GM19468 (cell line): Measurements from ENCODE around the gene CEP72.
"Not testable (repeated sequence)": the region's sequence is repeated elsewhere in the genome, so short reads cannot be mapped to it uniquely, and the experiment has no call there.

Experiments used
- ATAC-seq: cut with Tn5 transposase; IDR thresholded peaks from one replicate; pipeline ENCODE4 v1.9.1; 2021; ENCODE audit warnings: mild to moderate bottlenecking, moderate library complexity, moderate number of reproducible peaks; ENCODE audit not compliant: unreplicated experiment; ENCODE audit errors: extremely low read depth

Gene CEP72

DNA sequence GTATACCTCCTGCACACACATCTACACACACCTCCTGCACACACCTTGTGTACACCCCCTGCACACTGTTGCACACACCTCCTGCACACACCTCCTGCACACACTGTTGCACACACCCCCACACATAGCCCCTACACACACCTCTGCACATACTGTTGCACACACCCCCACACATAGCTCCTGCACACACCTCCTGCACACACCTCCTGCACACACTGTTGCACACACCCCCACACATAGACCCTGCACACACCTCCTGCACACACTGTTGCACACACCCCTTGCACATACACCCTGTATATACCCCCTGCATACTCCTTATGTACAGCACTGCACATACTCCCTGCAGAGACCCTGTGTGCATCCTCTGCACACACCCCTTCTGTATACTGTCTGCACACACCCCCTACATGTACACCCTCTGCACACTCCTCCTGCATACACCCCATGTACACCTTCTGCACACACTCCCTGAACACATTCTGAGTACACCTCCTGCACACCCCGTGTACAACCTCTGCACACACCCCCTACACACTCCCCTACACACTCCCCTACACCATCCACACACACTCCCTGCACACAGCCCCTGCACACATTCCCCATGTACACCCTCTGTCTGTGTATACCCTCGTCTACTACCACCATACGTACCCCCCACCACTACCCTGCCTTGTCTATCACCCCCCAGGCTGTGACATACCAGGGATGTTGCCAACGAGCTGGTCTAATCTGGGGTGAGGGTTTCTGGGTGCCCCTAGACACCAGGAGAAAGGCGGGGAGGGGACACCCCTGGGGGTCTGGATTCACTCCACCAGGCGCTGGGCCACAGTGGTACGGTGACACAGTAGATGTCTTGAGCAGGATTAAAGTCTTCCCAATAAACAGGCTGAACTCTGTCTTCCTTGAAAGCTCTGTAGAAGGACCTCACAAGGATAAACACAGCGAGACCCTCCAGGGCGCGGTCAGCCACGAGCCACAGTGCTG is 1.1 kb upstream of the CEP72 start:
- ATAC-seq, result no peak

DNA sequence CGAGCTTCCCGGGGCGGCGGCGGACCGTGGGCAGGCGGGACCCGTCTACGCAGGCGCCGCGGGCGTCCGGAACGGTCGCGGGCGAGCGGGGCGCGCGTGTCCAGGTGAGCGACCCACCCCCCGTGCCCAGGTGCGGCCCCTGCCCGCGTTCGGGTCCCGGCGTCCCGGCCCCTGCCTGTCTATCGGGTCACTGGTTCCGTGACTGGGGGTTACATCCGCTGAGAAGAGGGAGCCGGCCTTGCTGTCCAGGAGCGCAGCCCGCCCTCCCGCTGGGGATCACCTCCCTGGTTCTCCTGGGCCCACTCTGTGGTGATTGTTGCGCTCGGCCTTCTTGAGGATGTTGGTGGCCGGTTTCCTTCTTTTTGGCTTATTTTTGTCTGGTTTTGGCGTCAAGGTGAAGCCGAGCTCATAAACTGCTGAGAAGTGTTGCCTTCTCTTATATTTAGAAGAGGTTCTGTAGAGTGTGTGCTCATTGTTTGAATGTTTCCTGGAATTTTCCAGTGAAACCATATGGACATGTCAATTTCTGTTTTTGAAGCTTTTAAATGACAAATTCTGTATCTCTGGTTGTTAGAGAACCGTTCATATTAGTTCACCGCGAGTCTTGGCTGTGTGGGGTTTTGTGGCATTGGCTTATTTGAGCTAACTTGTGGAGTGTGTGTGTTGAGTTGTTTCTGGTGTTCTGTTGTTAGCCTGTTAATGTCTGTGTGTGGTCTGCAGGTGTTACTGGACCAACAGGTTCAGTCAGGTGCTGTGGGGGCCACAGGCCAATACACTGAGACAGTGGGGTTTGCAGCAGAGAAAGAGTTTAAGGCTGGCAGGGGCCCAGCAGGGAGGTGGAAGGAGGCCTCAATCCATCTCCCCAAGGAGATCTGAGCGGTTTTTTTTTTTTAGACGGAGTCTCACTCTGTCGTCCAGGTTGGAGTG is 621 bp downstream of the CEP72 start:
- ATAC-seq, result no peak

DNA sequence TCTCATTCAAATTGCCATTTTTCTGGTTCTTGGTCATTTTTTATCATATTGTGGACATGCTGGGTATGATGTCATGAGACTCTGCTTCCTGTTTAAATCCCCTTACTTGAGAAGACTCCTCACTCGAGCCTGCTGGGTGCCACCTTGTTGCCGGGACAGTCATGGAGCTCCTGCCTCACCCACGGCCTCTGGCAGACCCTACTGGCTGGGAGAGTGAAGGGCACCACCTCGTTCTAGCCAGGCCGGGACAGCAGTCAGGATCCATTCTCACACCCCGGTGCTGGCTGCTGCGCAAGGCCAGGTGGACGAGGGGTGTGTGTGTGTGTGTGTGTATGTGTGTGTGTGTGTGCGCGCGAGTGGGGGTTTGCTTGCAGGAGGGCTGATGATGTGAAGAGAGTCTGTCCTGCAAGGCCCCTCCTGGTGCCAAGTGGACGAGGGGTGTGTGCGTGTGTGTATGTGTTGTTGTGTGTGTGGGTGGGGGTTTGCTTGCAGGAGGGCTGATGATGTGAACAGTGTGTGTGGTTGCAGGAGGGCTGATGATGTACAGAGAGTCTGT is 4.4 kb downstream of the CEP72 start:
- ATAC-seq, result no peak

DNA sequence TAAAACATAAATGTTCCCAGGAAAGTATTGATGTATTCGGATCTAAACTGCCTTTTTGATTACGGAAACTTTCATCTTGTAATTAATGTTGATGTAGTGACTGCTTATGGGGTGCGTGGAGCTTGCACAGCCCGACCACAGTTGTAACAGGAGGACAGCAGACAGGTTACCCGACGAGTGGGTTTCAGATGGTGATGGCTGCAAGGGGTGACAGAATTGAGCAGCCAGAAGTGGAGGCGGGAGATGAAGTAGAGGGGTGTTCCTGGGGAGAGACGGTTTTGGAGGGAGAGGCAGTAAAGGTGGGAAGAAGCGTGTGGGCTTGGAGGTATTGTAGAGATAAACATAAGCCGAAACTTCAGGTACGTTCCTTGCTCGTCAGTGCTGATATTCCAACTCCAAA is 5.8 kb downstream of the CEP72 start:
- no peak for ATAC-seq

DNA sequence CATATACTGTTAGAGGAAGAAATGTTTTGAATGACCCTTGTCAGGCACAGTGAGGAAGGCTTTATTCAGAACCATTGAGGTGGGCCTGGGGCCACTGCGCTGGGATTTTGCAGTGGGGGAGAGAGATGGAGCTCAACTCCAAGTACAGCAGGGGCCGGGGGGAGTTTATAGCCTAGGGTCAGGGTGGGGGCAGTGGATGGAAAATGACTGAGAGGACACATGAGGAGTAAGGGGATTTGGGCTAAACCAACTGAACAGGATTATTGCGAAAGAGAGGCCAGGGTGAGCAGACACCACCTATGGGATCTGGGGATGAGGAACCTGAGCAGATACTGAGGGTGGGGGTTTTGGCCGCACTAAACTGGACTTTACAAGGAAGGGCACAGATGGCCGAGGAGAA is 6.3 kb downstream of the CEP72 start:
- no peak for ATAC-seq

DNA sequence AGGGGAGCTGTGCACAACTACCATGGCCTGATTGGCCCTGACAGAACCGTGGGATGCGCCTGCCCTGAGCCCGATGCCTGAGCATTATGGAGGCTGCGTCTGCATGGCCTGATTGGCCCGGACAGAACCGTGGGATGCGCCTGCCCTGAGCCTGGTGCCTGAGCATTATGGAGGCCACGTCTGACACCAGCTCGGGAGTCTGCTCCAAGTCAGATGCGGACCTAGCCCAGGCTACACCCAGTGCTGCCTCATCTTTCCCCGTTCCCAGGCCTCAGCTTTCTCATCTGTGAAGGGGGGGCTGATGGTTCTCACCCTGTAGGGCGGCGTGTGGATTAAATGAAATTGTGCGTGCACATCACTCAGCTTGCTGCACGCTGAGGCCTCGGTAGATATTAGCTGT is 7.3 kb downstream of the CEP72 start:
- ATAC-seq, result no peak

DNA sequence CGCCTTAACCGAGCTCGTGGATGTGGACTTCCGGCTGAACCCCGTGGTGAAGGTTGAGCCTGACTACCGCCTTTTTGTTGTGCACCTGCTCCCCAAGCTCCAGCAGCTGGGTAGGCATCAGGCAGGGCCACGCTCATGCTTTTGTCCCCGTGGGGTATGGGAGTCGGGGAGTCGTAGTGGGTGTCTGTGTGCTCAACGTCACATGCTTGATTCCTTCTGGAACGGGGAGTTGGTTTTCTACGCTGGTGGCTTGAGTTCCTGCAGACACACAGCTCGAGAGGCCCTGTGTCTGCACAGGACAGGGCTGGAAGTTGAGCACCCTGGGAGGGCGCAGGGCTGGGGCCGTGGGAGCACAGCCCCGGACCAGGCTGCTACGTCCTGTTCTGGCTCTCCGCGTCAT is 8.0 kb downstream of the CEP72 start:
- no peak for ATAC-seq

DNA sequence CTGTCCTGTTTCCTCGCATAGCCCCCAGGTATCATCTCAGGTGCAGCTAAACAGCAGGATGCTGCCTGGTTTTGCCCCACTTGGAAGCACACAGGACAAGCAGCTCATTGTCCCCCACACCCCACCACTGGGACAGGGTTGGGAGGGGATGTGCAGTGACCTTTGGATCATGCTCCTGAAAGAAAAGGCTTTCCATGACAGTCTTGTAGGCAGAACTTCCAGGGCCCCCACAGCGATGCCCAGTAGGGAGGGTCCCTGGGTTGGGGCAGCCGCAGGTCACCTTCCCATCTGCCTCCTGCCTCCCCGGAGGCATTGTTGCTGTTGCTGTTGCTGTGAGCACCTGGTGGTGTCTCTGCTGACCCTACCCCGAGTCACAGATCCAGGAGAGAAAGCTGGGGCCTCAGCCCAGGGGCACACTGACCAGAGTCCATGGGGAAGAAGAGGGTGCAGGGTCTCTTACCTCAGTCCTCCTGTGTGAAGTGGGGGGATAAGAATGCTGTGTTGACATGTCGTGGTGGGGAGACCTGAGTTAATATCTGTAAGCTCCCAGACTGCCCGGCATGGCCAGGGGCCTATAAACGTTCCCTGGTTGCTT is 8.5 kb downstream of the CEP72 start:
- no peak for ATAC-seq

DNA sequence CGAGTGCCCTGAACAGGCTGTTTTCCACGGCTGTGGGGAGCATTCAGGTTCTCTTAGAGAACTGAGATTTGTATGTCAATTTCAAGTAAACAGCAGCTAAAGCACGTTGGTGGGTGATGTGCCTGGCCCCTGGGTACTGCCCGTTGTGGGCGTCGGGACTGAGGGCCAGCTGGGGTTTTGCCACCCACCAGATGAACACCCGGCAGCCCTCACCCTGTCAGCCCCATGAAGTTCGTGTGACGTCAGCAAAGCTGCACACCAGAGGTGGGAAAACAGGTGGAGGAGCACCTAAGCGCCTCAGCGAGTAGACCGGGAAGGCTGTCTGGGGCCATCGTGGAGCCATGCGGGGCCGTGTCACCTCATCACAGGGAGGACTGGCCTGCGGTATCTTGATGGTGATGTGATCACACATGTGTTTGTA is 9.2 kb downstream of the CEP72 start:
- no peak for ATAC-seq

DNA sequence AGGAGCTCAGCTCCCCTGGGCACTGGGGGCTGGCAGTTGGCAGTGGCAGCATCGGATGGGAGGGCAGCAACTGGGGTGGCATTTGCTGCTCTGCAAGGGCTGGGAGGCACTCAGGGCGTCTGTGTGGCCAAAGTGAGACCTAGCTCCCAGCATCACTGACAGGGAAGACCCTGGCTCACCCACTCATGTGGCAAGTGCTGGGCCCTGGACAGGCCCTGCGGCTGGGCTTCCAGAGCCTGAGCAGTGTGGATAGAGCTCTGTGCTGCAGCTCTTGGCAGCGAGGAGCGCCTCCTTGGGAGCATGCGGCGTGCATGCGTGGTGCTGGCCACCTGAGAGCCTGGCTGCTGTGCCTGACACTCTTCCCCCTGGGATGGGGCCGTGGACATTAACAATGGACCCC is 10.2 kb downstream of the CEP72 start:
- no peak for ATAC-seq

DNA sequence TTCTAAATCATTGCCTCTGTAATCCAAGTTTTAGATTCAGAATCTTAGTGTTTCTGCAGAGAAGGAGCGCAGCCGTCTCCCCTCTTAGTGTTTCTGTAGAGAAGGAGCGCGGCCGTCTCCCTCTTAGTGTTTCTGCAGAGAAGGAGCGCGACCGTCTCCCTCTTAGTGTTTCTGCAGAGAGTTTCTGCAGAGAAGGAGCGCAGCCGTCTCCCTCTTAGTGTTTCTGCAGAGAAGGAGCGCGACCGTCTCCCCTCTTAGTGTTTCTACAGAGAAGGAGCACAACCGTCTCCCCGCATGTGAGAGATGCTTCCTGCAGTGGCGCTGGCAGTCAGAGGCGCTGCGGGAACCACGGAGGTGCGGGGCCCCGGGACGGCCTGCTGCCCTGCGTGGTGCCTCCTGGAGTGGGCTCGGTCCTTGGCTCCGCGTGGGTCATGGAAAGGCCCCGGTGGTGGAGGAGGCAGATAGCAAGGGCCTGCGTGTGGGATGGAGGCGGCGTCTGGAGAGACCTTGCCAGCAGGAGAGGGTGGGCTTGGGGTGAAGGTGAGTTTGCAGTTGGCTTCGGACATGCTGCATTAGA is 10.9 kb downstream of the CEP72 start:
- no peak for ATAC-seq

DNA sequence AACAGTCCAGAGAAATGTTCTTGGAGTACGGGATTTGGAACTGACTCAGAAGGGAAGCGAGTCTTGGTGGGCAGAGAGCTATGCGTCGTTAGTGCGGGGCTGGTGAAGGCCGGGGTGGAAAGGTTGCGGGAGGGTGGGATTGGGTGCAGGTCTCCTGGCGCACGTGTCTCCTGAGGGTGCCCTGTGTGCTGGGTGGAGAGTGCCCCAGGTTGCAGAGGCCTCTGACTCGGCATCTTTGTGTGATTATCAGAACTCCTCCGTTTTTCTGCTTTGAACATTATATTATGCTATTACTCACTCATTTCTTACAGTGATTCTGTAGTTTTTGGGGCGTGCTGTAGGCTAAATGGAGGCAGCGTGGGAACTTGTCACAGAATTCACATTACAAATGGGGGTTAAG is 11.4 kb downstream of the CEP72 start:
- no peak for ATAC-seq

DNA sequence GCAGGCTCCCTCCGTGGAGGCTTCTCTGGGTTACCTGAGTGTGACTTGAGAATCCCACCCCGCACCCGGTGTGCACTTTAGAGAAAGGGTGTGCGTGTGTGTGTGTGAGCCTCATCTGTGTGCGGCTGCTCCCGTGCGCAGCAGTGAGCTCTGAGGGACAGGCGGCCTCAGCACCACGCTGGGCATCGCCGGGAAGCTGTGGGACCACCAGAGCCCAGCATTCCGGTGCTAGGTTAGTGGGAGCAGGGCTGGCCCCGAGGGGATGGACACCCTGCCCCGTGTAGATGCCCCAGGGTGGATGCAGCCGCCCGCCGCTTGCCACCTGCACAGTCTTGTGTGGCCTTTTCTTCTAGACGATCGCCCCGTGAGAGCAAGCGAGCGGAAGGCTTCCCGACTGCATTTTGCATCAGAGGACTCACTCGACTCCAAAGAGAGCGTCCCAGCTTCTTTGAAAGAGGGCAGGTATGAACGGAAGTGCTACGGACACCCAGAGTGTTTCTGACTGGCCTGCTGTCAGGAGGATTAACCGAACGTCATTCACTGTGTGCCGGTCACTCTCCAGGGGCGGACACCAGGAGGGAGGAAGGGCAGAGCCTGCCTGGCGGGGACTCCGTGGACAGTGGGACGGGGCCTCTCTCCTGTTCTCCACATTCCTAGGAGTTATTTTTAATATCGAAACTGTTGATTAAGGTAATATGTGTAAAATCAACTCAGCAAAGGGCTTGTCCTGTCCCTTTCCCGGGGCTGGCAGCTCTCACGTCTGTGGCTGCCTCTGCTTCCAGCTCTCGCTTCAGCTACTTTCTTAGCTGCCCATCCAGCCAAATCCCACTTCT is 12.2 kb downstream of the CEP72 start:
- no peak for ATAC-seq

DNA sequence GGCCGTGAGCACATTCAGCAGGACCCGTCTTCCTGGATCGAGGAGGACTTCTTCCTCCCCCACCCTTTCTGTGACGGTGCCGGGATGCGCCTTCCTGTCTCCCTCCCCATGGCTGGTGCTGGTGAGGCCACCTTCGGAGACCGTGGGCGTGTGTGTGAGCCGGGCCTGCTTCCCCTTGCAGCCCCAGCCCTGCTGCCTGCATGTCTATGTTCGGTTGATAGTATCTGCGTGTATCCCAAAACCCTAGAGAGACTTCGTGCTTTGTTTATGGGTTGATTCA is 12.8 kb downstream of the CEP72 start:
- ATAC-seq, result no peak

DNA sequence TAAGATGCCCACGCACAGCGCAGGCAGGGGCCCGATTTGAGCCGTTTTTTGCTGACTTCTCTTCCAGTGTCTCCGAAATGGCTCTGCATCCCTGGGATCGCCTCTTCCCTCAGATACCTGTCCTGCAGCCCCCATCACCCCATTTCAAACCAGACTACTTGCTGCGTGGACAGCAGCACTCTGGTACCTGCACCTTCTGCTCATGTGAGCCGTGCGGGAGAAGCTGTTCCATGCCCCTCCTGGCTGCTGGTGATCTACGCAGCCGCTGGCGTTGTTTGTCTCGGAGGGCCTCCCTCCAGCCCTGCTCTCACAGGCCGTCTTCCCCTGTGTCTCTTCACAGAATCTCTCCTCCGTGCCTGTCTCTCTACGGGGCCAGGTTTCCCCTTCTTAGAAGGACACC is 13.4 kb downstream of the CEP72 start:
- ATAC-seq, result no peak

DNA sequence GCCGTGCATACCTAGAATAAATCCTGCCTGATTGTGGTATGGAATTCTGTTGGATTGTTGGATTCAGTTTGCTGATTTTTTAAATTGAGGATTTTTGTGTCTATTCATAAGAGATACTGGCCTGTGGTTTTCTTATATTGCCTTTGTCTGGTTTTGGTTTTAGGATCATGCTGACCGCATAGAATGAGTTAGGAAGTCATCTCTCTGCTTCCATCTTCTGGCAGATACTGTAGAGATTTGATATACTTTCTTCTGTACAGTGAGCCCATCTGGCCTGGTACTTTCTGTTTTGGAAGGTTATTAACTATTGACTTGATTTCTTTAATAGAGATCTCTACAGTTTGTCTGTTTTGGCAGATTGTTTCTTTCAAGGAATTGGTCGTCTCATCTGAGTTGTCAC is 14.7 kb downstream of the CEP72 start:
- no peak for ATAC-seq

DNA sequence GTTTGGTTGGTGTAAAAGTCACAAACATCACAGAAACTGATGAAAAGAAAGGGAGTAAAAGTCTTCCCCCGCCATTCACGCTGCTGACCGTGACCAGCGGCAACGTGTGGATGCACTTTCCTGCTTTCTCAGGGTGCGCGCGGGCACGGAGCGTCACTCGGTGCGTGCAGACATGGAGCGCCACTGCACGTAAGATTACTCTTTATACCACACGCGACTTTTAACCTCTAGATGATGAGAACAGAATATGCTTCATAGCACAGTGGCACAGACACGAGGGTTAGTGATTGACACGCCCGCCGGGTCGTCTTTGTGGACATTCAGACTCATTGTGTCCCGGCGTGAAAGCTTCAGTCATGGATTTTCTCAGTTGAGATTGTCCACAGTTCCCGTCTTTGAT is 15.7 kb downstream of the CEP72 start:
- ATAC-seq, result no peak

DNA sequence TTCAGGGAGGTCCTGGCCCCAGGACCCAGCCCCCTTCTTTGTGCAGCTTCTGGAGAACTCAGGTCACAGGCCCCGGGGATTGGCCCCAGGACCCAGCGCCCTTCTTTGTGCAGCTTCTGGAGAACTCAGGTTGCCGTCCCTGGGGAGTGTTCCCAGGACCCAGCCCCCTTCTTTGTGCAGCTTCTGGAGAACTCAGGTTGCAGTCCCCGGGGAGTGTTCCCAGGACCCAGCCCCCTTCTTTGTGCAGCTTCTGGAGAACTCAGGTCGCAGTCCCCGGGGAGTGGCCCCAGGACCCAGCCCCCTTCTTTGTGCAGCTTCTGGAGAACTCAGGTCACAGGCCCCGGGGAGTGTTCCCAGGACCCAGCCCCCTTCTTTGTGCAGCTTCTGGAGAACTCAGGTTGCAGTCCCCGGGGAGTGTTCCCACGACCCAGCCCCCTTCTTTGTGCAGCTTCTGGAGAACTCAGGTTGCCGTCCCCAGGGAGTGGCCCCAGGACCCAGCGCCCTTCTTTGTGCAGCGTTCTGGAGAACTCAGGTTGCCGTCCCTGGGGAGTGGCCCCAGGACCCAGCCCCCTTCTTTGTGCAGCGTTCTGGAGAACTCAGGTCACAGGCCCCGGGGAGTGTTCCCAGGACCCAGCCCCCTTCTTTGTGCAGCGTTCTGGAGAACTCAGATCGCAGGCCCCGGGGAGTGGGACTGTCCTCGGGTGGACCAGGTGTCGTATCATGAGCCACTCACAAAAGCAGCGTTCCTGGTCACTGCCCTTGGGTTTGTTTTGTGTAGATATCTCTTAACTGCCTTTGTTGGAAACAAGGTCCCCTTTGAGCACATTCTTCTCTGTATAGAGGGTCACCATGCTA is 16.4 kb downstream of the CEP72 start:
- ATAC-seq, result not testable (repeated sequence)
